Measurements from ENCODE around the gene ALG2.
A peak's percentile ranks its signal among the peaks of the same experiment; 100 is the strongest.
"Not testable (repeated sequence)": the region's sequence is repeated elsewhere in the genome, so short reads cannot be mapped to it uniquely, and the experiment has no call there.

The ALG2 gene
- total RNA-seq, result 15.8 to 48.6 (median 39.5) reads per million in 3 experiments

GRCh38 chr9:99221621-99222415 lies at the start of gene ALG2, which contains the start of gene SEC61B:
Gene ALG2 (minus strand): TSS chr9:99221942. CDS start chr9:99221894, 48 bp downstream.
Gene SEC61B (plus strand): TSS chr9:99222282. CDS start chr9:99222364, 82 bp downstream.
- DNase-seq, result peak; percentile 92

GRCh38 chr9:99270491-99270890 lies 48.7 kb upstream of the ALG2 start:
- DNase-seq, result no peak

- no peak for DNase-seq
Observed at GRCh38 chr9:99269416-99269815, 47.7 kb upstream of the ALG2 start.

- DNase-seq, result peak; percentile 21
Observed at GRCh38 chr9:99266255-99267023, 44.7 kb upstream of the ALG2 start.

- DNase-seq, result no peak
Observed at GRCh38 chr9:99265691-99266090, 43.9 kb upstream of the ALG2 start.

- no peak for DNase-seq
Observed at GRCh38 chr9:99264070-99264680, 42.4 kb upstream of the ALG2 start.

GRCh38 chr9:99262949-99263418 lies 41.2 kb upstream of the ALG2 start:
- DNase-seq, result no peak

GRCh38 chr9:99261923-99262322 lies 40.2 kb upstream of the ALG2 start:
- no peak for DNase-seq

- peak; percentile 16 for DNase-seq
Observed at GRCh38 chr9:99259231-99259918, 37.6 kb upstream of the ALG2 start.

- no peak for DNase-seq
Observed at GRCh38 chr9:99257723-99258389, 36.1 kb upstream of the ALG2 start.

GRCh38 chr9:99255651-99256050 lies 33.9 kb upstream of the ALG2 start:
- no peak for DNase-seq

- DNase-seq, result no peak
Observed at GRCh38 chr9:99253772-99254431, 32.2 kb upstream of the ALG2 start.

- no peak for DNase-seq
Observed at GRCh38 chr9:99253134-99253533, 31.4 kb upstream of the ALG2 start.

GRCh38 chr9:99251157-99251556 lies 29.4 kb upstream of the ALG2 start:
- no peak for DNase-seq

GRCh38 chr9:99249619-99250018 lies 27.9 kb upstream of the ALG2 start:
- no peak for DNase-seq

GRCh38 chr9:99244344-99245260 lies 22.9 kb upstream of the ALG2 start:
- DNase-seq, result no peak

GRCh38 chr9:99241106-99241505 lies 19.4 kb upstream of the ALG2 start:
- no peak for DNase-seq

- DNase-seq, result no peak
Observed at GRCh38 chr9:99239341-99240060, 17.8 kb upstream of the ALG2 start.

GRCh38 chr9:99238331-99238730 lies 16.6 kb upstream of the ALG2 start:
- DNase-seq, result no peak

- not testable (repeated sequence) for DNase-seq
Observed at GRCh38 chr9:99237849-99238248, 16.1 kb upstream of the ALG2 start.

Data from central memory CD4-positive, alpha-beta T cell (primary cell).